HG03280 (cell line): Measurements from ENCODE around the gene PPIF.

ENCODE experiments used
- ATAC-seq: cut with Tn5 transposase; IDR thresholded peaks from one replicate; pipeline ENCODE4 v1.9.1; 2021; ENCODE audit warnings: mild to moderate bottlenecking, moderate library complexity; ENCODE audit not compliant: unreplicated experiment

Gene PPIF

GRCh38 chr10:79385392-79385795, 38.1 kb downstream of the PPIF start:
- ATAC-seq = no peak

GRCh38 chr10:79385804-79386531, 38.7 kb downstream of the PPIF start:
- ATAC-seq = no peak

DNA sequence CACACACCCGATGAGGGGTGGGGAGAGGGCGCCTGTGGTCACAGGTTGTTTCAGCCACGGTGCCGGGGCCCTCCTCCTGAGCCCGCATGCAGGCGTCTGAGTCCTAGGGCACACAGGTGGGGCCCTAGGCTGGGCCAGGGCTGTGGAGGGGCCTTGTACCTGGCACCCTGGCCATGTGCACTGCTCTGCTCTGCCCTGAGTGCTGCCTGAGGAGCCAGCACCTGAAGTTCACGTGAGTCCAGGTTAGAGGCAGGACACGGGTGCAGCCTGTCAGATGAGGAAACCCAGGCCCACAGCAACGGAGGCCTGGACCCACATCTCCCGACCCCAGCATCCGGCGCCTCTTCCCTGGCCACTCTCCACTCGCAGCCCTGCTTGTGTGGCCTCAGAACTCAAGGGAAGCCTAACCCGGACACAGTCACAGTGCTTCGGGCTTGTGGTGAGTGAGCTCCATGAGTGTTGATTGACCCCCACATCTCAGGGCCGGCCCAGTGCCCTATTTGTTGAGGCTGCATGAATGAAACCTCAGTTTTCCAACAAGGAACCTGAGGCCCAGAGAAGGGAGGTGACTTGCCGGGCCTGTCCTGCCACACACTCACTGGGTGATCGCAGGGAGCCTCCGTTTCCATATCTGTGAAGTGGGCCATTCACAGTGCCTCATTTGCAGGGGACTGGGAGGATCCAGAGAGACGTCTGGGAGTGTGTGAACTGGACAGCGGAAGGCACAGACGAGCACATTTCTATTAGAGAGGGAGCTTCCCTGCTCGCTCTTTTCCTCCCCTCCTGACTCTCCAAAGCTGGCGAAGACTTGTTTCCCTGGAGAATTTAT, 39.6 kb downstream of the PPIF start:
- no peak for ATAC-seq

DNA sequence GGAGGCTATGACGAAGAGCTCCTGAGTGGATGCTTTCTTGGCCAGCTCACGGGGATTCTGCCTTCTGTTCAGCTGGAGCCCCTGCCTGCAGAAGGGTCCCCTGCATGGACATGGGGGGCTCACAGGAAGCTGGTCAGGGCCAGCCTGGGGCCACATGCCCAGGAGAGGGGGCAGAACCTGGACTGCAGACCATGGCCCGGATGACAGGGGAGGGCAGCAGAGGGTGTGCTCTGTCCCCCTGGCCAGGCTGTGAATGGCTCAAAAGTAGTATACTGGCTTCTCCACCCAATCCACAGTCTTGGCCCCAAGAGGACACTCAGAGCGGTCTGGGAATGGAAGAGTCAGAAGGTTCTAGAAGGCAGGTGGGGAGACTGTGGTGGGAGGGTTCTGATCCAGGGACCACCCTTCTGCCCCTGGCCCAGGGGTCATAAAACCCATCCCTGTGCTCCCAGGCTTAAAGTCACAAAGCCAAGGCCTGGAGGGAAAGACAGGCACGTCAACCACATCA, 40.3 kb downstream of the PPIF start:
- no peak for ATAC-seq

- ATAC-seq = no peak
Measured at GRCh38 chr10:79387974-79388850, 40.9 kb downstream of the PPIF start.

GRCh38 chr10:79390057-79390456, 42.8 kb downstream of the PPIF start:
- no peak for ATAC-seq

DNA sequence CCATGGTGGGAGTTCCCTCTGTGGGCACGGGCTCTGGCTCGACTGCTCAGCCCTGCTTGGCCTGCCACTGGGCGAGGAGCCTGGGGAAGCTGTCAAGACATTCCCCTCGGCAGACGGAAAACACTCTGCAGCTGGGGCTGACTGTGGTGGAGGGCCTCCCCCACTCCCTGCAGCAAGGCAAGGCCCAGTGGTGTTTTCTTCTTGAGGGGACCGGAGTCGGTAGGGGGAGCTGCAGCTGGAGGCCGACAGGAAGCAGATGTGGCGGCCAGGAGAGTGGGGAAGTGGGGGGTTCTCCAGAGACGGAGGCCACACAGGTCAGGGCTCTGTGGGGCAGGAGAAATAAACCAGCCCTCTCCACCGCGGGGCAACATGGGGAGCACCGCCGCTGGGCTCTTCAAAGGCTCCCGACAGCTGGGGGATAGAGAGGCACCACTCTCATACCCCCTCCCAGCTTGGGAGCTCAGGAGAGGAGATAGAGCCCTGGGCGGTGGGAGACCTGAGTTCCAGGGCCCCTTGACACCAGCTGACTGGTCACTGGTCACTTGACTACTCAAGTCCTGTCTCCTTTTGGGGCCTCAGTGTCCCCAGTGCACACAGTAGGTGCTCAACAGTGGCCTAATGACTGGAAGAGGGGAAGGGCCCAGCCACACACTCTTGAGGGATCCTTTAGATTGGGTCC, 43.4 kb downstream of the PPIF start:
- no peak for ATAC-seq

DNA sequence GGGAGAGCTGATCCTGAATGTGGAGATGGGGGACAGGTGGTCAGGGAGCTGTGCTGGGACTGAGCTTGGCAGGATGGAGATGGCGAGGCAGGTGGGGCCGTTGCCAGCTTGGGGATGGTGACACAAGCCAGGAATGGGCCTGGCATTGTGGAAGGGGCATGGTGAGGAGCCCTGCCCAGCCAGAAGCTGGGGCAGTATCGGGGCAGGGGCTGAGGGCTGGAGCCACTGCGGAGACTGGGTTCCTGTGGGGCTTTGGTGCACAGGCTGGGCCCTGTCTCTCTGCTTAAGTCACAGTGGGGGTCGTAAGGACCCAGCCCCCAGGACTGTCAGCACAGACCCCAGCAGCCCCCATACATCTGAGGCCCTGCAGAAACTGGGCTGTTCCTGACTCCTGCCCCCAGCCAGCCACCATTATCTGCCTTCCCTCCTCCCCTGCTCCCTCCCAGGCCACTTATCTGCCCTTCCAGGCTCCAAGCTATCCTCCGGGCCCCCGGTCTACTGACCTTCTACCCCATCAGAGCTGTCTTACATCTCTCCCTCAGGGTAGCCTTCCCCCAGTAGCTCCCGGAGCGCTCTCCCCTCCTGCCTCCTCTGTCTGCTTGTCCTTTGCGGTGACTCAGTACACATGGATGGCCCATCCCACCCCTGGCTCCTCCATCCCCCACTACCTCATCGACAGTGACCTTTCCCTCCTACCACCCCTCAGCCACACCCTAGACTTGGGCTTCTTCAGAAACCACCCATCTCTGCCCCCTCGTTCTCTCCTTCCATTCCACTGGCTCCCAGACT, 44.2 kb downstream of the PPIF start:
- no peak for ATAC-seq

DNA sequence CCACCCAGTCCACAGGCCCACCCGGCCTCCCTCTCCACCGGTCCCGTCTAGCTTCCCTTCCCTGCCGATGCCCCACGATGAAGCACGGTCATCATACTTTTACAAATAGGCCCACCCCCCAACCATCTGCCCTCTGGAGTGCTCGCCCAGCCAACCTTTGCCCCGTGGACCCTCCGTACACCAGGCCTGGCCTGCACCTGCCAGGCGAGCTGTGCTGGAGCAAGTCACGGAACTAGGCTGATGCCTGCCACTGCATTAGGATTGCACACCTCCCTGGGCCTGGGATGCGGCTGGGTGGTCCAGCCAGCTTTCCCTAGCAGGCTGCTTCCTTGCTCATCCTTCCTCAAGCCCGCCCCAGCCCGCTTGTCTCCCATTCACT, 44.7 kb downstream of the PPIF start:
- no peak for ATAC-seq

DNA sequence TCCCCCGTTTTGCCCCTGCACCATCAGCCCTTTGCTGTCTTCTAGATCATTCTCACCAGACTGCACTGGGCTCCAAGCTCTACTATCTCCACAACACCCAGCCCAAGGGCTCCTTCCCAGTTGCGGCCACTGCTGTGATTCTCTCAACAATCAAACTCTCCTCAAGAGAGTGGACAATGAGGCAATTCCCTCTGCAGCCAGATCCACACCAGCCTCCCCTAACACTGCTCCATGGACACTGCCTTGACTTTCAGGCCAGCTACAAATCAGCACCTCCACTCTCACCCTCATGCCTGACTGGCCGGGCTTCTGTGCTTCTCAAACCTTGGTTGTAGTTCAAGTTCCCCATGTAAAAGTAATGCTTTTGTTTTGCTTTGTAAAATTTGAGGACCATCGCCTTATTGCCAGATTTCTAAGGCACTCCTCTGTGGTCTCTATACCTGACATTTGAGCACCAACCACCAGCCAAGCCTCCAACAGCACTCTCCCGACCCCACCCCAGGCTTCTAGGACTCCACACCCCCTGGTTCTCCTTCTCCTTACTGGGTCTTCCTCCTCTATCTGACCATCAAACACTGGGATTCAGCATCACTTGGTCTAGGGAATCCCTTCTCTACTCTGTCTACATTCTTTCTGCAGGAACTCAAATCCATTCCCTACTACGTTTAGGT, 45.4 kb downstream of the PPIF start:
- ATAC-seq = no peak

DNA sequence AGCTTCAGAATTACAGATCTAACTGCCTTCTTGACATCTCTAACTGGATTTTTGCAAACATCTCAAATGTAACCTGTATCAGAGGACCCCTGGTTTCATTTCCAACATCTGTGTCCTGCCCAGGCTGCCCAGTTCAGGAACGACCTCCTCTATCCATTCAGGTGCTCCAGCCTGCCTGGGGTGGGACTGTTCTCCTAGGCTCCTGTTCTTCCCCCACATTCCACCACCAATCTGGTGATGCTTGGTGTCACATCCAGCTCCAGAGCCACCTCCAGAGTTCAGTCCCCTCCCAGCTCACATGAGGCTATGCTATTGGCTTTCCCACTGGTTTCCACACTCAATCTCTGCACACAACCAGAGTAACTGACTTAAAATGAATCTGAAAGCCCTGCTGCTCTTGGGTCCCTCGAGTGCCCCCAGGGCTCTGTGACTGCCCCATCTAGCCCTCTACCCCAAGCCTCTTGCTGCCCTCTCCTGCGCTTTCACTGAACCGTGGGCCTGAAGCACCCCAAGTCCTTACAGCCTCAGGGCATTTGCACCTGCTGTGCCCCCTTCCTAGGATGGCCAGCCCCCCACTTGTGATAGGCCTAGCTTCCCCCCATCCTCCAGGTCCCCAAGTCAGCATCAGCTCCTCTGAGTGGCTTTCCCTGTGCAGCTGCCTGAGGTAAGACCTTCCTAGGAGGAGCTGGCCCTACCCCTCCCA, 46.1 kb downstream of the PPIF start:
- no peak for ATAC-seq

DNA sequence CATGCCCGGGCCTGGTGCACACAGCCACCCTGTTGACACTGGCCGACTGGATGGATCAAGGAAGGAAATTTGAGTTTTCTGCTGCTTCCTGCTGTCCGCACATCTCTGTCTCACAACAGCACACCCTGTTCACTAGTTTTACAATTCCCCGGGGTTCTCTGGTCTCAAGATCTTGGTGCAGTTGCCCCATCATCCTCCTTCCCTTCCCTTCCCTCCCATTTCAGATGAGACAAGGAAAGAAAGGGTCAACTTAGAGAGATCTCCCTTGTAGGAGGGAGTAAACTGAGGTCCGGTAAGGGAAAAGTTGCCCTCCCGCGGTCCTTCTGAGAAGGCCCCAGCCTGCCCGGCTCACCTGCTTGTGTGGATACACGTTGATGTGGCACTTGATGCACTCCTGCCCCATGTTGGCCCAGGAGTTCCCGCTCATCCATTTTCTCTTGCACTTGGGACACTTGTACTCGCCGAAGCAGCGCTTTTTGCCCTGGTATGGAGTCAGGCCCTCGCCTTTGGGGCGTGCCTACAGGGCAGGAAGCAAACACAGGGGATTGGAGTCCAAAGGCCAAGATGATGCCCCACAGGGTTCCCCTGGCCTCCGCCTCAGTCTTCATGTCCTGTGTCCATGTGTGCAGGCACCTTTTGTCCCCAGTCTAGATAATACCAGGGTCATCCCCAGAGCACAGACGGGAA, 46.8 kb downstream of the PPIF start:
- ATAC-seq = no peak

GRCh38 chr10:79394664-79395063, 47.4 kb downstream of the PPIF start:
- ATAC-seq = no peak

DNA sequence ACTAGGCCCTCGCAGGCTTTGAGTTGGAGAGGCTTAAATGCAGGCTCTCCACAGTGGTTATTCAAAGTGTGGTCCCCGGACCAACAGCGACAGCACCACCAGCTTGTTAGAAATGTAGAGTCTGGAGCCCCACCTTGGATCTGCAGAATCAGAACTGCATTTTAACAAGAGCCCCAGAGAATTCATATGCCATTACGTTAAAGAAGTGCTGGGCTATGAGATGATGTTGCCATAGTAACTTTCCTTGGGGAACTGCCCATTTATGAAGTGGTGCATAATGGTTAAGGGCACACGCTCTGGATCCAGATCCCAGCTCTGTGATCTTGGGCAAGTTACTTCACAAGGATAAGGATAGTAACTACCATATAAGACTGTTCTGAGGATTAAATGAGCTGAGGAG, 49.3 kb downstream of the PPIF start:
- ATAC-seq = no peak

GRCh38 chr10:79397051-79397450, 49.8 kb downstream of the PPIF start:
- ATAC-seq = no peak

- no peak for ATAC-seq
Measured at GRCh38 chr10:79397575-79398303, 50.5 kb downstream of the PPIF start.

DNA sequence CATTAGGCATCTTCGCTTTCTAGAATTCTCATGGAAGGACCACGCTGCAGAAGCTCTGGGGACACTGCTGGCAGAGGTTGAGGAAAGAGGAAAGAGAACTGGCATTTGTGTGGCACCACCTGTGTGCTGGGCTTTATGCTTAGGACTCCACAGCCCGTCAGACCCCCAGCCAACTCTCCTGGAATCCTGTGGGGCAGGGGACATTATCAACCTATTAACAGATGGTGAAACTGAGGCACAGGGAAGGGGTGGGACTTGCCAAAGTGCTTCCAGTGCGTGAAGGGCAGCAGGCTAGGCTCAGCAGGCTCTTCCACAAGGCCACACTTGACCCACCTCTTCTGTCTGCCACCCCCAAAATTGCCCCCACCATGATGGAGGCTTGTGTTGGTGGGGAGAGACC, 51.4 kb downstream of the PPIF start:
- ATAC-seq = no peak
